CD4-positive, alpha-beta T cell treated with Interleukin-4 for 1 hour (primary cell): ENCODE results near the gene UROD.
"Not testable (repeated sequence)": the region's sequence is repeated elsewhere in the genome, so short reads cannot be mapped to it uniquely, and the experiment has no call there.

Experiments
- DNase-seq, 2 donors: peaks; one replicate each; pipeline ENCODE4 v3.0.0-alpha.2; 2020 to 2022

UROD gene

DNA sequence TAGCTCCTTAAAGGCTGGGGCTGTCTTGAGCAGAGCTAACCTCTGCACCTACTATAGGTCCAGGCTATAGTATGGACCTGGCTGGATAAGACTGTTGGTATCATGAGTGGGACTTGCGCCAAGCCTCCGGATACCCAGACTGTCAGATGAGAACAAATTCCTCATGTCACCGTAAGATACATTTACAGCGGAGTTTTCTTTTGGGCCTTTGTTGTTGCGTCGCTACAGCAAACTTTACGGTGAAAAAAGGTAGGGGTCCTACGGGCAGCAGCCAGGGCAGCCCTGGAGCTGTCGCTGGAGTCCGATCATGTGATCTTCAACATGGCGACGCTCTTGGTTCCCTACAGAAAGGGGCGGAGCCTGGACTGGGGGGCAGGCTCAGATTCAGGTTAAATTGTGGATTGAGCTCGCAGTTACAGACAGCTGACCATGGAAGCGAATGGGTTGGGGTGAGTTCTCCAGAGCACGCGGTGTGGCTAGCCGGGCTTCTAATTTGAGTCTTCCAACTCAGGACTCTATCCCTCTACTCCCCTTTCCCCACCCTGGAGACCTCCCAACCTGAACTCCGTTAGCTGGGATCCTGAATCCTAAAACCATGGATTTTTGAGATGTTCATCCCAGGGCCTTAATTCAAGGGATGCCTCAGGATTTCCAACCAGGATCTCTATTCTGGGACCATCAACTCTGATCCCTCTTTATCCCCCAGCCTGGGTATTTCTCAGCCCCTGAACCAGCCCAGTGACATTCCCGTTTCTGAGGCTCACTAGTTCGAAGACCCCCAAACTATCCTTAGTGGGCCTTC is at the start of gene UROD:
Gene UROD (plus strand): TSS at position 418 of the 802 bp plus-strand sequence. CDS start 12 bp downstream, at position 430.
- peak; percentile 92 for DNase-seq

DNA sequence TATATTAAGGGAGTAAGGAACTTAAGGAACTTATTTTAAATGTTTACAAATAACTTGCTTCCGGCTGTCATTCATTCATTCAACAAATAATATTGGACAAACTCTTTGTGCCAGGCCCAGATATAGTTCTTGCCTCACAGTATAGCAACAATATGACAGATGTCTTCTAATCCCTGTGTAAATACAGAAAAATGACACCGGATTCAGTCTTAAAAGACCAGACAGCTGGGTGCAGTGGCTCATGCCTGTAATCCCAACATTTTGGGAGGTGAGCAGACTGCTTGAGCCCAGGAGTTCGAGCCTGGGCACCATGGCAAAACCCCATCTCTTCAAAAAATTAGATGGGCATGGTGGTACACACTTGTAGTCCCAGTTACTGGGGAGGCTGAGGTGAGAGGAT is 49.3 kb upstream of the UROD start:
- DNase-seq = no peak

DNA sequence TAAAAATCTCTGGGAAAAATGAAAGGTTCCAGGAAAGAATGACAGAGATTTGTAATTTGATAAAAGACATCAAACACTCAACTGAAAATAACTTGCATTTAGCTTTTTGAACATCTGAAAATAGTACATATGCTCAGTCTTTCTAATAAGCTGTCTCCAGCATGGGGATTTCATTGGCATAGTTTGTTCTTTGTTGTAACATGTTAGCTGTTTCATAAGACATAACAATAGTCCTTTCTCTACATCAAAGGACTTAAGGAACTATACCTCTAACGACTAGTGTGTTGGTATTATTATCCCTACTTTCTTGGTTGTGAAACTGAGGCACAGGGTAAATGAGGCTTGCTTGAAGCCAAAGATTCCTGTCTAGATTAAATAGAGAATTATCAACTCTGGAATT is 47.7 kb upstream of the UROD start:
- DNase-seq = no peak

DNA sequence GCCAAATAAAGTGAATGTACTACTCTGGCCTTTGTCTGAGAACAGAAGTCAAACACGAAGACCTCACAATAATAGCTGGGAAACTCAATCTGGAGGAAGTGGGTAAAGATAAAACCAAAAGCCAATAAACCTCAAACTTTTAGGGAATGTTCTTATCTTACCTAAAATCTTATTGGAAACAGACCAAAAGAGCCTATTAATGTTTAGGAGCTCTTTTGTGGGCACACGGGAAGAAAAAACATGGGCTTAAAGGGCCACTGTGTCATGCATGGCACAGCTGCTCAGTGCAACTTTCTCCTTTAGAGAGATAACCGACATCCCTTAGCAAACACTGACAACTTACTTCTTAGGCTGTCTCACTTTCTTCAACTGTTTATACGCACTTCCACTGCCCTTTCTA is 41.7 kb upstream of the UROD start:
- DNase-seq = no peak

DNA sequence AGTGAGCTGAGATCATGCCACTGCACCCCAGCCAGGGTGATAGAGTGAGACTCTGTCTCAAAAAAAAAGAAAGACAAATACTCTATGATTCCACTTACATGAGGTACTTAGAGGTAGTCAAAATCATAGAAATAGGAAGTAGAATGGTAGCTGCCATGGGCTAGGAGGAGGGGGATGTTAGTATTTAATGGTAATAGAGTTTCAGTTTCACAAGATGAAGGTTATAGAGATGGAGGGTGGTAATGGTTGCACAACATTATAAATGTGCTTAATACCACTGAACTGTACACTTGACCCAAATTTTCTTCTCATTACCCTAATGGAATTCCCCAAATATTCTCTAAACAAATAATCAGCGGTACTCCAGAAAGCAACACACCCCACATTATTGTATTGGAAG is 38.4 kb upstream of the UROD start:
- DNase-seq = no peak

DNA sequence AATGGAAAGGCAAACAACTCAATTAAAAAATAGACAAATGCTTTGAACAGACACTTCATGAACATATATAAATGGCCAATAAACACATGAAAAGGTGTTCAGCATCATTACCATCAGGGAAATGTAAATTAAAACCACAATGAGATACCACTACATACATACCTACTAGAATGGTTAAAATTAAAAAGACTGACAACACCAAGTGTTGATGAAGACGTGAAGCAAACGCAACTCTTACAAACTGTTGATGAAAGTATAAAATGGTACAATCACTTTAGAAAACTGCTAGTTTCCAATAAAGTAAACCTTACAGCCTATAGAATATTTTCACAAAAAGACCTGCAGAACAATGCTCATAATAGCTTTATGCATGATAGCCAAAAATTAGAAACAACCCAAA is 35.8 kb upstream of the UROD start:
- DNase-seq = no peak

DNA sequence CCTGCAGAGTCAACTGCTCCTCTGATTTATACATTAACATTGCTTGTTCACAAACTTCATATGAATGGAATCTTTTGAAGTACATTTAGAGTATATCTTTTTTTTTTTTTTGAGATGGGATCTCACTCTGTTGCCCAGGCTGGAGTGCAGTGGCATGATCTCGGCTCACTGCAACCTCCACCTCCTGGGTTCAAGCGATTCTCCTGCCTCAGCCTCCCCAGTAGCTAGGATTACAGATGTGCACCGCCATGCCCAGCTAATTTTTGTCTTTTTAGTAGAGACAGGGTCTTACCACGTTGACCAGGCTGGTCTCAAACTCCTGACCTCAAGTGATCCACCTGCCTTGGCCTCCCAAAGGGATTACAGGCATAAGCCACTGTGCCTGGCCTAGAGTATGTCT is 34.7 kb upstream of the UROD start:
- DNase-seq = not testable (repeated sequence)

DNA sequence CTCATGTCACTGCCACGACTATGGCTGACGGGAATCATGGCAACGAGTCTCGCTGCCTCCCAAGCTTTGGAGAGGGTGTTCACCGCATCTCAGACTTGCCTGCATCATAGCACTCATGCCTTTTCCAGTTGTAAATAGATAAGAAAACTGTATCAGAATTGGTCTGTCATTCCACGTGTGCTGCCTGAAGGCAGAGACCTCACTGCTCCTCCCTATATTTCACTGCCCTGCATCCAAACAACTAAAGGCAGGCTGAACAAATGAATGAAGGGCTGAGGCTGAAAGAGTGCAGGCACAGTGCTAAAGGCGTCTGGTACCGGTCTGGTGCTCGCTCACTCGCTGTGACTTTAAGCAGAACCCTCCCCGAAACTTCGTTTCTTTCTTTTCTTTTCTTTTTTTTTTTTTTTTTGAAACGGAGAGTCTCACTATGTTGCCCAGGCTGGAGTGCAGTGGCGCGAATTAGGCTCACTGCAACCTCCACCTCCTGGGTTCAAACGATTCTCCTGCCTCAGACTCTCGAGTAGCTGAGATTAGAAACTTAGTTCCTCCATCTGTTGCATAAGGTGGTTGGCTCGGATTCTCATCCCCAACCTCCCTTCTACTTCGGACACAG is 26.2 kb upstream of the UROD start:
- DNase-seq = no peak

DNA sequence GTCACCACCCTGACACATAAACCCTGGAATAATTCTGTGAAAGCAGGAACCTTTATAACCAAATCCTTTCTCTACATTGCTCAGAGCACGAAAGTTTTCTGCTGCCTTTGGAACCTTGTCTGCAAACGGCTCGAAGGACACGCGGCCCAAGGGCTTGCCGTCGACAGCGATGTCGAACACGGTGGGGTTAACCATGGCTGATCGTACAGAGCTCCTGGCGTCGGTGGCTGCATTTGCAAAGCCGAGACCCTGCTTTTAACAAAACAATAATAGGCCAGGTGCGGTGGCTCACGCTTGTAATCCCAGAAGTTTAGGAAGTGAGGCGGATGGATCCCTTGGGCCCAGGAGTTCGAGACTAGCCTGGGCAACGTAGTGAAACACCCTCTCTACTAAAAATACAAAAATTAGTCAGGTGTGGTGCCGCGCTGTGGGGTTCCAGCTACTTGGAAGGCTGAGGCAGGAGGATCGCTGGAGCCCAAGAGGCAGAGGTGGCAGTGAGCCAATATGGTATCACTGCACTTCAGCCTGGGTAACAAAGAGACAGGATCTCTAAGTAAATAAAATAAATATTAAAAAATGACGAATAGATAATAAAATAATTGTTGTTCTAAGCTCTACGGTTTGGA is 23.4 kb upstream of the UROD start:
- DNase-seq = no peak

DNA sequence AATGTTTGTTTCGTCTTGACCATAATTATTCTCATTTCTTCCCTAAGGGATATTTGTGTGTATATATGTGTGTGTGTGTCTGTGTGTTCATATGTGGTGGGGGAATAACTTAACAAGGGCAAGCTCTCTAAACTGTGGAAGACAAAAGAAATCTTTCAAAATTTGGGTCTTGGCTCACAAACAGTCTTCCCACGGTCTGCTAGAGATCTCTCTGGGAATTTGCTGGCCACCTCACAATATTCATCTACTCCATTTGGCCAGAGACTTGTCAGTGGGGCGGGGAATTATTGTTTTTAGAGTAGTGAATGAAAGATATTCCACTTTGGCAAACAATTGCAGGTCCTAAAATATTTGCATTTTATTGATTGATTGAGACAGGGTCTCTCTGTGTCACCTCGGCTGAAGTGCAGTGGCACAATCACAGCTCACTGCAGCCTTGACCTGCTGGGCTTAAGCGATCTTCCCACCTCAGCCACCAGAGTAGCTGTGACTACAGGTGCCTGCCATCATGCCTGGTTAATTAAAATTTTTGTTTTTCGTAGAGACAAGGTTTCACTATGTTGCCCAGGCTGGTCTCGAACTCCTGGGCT is 17.6 kb upstream of the UROD start:
- no peak for DNase-seq

DNA sequence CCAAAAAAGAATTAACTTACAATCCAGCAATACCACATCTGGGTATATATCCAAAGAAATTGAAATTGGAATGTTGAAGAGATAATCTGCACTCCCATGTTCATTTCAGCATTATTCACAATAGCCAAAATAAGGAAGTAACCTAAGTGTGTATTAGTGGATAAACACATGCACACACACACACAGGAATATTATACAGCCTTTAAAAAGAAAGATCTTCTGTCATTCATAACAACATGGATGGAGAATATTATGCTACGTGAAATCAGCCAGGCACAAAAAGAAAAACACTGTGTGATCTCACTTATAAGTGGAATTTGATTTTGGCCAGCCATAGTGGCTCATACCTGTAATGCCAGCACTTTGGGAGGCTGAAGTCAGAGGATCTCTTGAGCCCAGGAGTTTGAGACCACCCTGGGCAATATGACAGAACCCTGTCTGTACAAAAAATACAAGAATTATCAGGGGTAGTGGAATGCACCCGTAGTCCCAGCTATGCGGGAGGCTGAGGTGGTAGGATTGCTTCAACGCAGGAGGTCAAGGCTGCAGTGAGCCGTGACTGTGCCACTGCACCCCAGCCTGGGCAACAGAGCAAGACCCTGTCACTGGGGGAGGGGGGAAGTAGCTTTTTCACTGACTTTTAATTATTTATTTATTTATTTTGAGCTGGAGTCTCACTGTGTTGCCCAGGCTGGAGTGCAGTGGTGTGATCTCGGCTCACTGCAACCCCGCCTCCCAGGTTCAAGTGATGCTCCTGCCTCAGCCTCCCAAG is 16.4 kb upstream of the UROD start:
- no peak for DNase-seq

DNA sequence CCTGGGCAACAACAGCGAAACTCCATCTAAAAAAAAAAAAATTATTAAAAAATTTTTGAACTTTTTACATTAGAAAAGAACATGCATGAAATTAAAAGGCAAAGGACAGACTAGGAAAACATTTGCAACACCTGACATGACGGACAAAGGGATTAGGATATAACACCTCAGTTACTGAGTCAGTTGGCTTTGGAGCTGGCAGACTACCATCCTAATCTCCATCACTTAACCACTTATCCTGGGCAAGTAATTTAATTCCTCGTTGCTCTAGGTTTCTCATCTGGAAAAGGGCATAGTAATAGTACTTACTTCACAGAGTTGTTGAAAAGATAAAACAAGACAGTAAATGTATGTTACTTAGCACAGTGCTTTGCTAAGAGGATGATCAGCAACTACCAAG is 12.8 kb upstream of the UROD start:
- DNase-seq = no peak

DNA sequence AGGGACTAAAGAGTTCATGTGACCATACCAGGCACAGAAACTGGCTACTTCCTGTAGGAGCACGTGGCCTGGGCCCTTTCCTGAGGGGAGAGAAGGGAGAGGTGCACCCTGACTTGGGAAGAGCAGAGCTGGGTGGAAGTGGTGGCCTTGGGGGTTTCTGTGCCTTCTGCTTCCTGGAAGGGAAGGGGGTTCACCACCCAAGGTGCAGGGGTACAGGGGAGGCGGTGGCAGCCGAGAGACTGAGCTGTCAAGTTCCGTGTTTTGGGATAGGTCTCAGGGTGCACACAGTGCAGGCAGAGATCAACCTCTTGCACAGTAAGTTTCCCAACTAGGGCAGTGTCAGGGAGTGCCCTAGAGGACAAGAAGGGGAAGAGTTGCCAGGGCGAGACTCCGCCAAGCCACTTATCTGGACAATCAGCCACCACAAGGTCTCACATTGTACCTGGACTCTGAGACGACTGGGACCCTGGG is 11.0 kb upstream of the UROD start:
- no peak for DNase-seq

DNA sequence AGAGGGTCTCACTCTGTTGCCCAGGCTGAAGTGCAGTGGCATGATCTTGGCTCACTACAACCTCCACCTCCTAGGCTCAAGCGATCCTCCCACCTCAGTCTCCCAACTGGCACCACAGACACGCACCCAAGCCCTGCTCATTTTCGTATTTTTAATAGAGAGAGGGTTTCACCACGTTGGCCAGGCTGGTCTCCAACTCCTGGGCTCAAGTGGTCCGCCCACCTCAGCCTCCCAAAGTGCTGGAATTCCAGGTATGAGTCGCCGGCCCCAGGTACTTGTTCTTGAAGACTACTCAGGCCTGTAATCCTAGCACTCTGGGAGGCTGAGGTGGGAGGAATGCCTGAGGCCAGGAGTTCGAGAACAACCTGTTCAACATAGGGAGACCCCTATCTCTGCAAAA is 10.5 kb upstream of the UROD start:
- not testable (repeated sequence) for DNase-seq

DNA sequence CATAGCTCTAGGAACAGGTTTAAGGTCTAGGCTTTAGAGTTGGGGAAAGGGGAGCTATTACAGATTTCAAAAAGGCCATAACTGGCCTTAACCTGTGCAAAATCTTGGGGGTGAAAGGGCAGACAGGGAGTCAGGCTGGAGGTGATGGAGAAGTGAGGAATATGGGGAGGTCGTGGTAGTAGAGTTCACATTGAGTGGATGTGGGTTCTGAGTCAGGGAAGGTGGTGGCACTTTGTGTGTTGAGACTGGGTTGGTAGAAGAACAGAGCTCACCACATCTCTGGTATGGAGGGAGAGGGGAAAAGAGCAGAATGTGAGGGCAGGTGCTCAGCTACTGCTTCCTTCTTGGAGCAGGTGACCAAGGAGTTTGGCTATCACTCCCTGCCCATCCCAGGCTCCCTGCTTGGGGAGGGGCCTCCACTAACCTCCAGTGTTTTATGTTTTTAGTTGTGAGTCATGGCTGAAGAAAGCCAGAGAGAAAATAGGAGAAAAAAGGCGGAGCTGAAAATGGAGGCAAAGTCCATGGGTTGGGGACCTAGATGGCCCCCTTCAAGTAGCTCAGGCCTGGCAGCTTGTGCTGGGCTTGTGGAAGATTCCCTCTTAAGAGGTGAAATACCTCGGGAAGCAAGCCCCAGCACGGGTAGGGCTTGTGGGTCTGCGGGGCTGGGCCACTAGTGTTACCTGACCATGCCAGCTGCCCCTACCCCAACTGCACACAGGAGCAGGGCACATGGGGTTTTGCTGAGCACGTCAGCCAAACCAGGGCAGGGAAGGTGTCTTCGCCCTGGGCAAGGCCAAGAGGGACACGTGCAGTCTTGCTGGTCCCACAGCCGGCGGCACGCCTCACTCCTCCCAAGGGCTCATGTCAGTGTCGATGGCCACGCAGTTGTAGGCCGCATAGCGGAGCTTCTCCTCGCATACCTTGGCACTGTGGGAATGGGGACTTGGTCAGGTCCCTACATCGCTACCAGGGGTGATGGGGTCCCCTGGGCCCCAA is 9.1 kb upstream of the UROD start:
- DNase-seq = no peak

DNA sequence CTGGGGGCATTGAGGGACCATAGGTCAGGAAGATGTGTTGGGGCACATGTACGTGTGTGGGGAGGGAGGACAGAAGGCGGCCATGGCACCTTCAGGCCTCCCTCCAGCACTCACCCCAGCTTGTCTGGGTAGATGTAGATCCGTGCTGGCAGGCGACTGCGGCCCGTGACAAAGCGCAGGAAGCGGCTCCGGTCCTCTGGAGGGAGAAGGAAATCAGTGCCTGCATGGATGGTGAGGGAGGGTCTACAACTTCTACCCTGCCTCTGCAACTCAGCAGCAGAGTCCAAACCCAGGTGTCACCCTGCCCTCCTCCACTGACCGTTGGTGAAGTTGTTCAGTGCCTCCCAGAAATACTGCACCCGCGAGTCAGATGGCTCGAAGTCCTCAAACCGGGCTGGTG is 8.3 kb upstream of the UROD start:
- DNase-seq = no peak

DNA sequence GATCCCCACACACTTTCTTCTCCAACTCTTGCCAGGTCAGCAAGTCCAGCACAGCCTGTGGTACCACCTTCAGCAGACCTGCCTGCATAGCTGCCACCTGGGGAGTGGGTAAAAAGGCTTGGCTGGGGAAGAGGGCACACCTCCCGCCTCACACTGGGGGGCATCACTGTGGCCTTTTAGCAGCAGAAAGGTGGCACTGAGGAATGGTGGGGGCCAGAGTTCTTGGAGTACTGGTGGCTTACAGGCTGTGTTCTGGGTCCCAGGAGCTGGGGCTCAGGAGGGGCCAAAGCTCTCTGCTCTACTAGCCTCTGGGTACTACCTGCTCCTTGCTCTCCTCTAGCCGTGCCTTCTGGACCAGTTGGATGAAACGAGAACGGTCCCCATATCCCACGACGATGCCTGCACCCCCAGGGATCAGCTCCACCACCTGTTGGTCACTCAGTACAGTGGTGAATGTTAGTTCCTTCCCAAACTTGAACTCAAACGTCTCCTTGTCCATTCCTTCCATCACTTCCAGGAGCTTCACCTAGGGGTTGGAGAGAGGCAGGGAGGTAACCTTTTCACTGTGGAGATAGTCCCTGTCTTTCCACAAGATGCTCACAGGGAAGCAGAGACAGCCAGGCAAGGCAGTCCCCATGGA is 7.7 kb upstream of the UROD start:
- DNase-seq = no peak

DNA sequence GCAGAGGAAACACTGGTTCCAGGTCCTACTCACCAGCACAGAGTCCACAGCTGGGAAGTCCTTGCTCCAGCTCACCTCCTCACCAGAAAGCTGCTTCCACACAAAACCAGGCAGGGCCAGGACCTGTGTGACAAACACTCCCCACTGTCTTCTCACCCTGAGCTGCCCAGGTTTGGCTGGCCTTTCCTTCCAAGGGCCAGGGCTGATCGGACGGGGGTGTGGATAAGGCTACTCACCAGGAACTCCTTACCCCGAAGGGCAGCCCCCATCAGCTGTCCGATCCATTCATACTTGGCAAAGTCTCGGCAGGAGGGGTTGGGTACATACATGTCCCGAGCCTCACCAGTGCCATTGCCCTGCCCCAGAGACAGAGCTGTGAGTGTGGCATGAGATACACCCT is 6.3 kb upstream of the UROD start:
- no peak for DNase-seq

DNA sequence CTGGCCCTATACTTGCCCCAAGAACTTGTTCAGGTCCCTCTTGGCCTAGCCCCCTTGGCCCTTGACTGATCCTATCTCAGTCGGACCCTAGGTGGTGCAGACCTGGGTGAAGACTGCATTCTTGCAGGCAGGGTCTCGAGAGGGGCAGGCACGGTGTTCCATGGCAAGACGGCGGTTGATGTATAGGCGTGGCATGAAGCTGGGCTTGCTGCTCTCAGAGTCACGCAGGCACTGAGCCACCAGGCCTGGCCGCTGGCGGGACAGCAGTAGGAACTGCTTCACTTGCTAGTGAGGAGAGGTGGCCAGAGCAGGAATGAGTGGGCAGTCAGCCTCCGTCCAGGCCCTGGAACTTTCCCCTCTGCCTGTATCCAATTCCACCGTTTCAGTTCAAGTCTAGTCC is 4.7 kb upstream of the UROD start:
- DNase-seq = no peak

DNA sequence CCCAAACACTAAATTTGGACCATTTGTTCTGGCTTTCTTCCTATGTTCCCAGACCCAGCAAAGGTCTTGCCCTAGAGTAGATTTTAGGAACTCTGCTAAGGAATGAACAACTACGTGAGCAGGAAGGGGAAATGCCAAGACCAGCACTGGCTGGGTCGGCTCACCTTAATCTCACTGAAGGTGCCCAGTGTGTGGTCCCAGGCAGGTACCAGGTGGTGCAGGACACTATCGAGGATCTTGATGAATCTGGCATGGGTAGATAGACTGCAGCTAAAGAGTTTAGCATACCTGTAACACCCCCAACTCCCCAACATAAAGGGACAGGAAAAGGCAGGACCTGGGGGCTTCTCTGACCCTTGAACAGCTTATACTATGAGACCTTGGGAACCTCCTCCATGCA is 4.0 kb upstream of the UROD start:
- DNase-seq = no peak

DNA sequence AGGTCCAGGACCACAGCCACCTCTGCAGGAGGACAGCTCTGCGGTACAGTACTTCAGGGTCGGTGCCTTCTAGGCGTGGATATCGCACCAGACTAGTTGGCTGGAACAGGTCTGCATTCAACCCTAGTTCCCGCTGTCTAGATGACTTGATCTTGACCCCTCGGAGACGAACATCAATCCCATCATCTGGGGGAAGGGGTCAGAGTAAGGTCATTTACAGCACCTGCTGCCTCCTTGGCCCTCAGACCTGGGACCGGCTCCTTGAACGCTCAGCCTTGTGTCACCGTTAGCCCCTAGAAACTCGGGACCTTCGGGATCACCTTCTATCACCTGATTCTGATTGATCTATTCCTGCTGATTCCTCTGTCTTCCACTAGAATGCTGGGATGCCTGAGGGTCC is 3.5 kb upstream of the UROD start:
- no peak for DNase-seq
